Measurements from ENCODE around the gene MINDY2.
"Not testable (repeated sequence)": the region's sequence is repeated elsewhere in the genome, so short reads cannot be mapped to it uniquely, and the experiment has no call there.

The MINDY2 gene

GRCh38 chr15:58764468-58764867 lies 6.6 kb upstream of the MINDY2 start:
- Histone ChIP-seq H3K36me3 (ENCODE audit: control insufficient read depth in 4 of 4, insufficient read depth in 4 of 4, low read length in 3 of 4) (no peaks in the 10 kb centered on the region), H3K9me3 (ENCODE audit: control extremely low read depth in 1 of 5, control insufficient read depth in 4 of 5, insufficient read depth in 2 of 5, low read depth in 1 of 5, low read length in 4 of 5) (peaks cover 3 to 7% (median 5%) of the 10 kb centered on the region in 5 experiments), H3K27ac (ENCODE audit: insufficient read depth in 1 of 2, low read depth in 1 of 2, low read length in 2 of 2, poor library complexity in 1 of 2, severe bottlenecking in 2 of 2) (no peak overlapping the region), H3K27me3 (replicated peaks in 2 of 5; ENCODE audit: control insufficient read depth in 4 of 5, insufficient read depth in 5 of 5, low read length in 4 of 5) (no peaks in the 10 kb centered on the region), H3K4me1 (ENCODE audit: control extremely low read depth in 1 of 4, control insufficient read depth in 4 of 4, insufficient read depth in 4 of 4, low read length in 3 of 4) (no peaks in the 10 kb centered on the region), H3K4me3 (ENCODE audit: control insufficient read depth in 1 of 7, extremely low read depth in 1 of 7, insufficient read depth in 4 of 7, low read depth in 2 of 7, low read length in 6 of 7) (no peak overlapping the region)
- DNase-seq = no peak
- 100% methylated on average over 5 of the region's 5 CpGs for WGBS (ENCODE audit: insufficient coverage)
- CTCF ChIA-PET = interaction anchor here (0.9 kb wide), 1 partner anchor 9 kb away, joined by 7 read pairs; no protein-coding TSS in a partner anchor
- POLR2A ChIA-PET = no interaction called here

DNA sequence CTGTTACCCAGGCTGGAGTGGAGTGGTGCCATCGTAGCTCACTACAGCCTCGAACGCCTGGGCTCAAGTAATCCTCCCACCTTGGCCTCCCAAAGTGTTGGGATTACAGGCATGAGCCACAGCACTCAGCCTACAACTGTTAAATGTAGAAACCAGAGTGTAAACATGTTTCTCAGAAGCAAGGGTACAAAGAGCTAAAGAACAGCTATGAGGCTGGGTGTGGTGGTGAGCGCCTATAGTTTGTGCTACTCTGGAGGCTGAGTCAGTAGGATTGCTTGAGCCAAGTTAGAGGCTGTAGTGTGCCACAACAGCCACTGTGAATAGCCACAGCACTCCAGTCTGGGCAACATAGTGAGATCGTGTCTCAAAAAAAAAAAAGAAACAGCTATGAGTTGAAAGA lies 4.8 kb upstream of the MINDY2 start:
- Histone ChIP-seq H3K4me3 (ENCODE audit: control insufficient read depth in 1 of 7, extremely low read depth in 1 of 7, insufficient read depth in 4 of 7, low read depth in 2 of 7, low read length in 6 of 7) (no peak overlapping the region), H3K27me3 (replicated peaks in 2 of 5; ENCODE audit: control insufficient read depth in 4 of 5, insufficient read depth in 5 of 5, low read length in 4 of 5) (no peaks in the 10 kb centered on the region), H3K9me3 (ENCODE audit: control extremely low read depth in 1 of 5, control insufficient read depth in 4 of 5, insufficient read depth in 2 of 5, low read depth in 1 of 5, low read length in 4 of 5) (peaks cover 3 to 7% (median 5%) of the 10 kb centered on the region in 5 experiments), H3K27ac (ENCODE audit: insufficient read depth in 1 of 2, low read depth in 1 of 2, low read length in 2 of 2, poor library complexity in 1 of 2, severe bottlenecking in 2 of 2) (no peak overlapping the region), H3K36me3 (ENCODE audit: control insufficient read depth in 4 of 4, insufficient read depth in 4 of 4, low read length in 3 of 4) (no peaks in the 10 kb centered on the region), H3K4me1 (ENCODE audit: control extremely low read depth in 1 of 4, control insufficient read depth in 4 of 4, insufficient read depth in 4 of 4, low read length in 3 of 4) (peaks cover 0 to 10% (median 9%) of the 10 kb centered on the region in 4 experiments)
- DNase-seq = no peak
- ChIA-PET POLR2A (interaction anchor here (0.6 kb wide), 1 partner anchor 166 kb away, joined by 3 read pairs; no protein-coding TSS in a partner anchor), CTCF (no interaction called here)
- 97% methylated on average over 5 of the region's 5 CpGs for whole genome bisulfite sequencing (ENCODE audit: insufficient coverage)

- H3K36me3 ChIP-seq (ENCODE audit: control insufficient read depth in 4 of 4, insufficient read depth in 4 of 4, low read length in 3 of 4); H3K27me3 ChIP-seq (replicated peaks in 2 of 5; ENCODE audit: control insufficient read depth in 4 of 5, insufficient read depth in 5 of 5, low read length in 4 of 5); H3K27ac ChIP-seq (ENCODE audit: insufficient read depth in 1 of 2, low read depth in 1 of 2, low read length in 2 of 2, poor library complexity in 1 of 2, severe bottlenecking in 2 of 2); POLR2A ChIA-PET; H3K9me3 ChIP-seq (ENCODE audit: control extremely low read depth in 1 of 5, control insufficient read depth in 4 of 5, insufficient read depth in 2 of 5, low read depth in 1 of 5, low read length in 4 of 5); H3K4me3 ChIP-seq (ENCODE audit: control insufficient read depth in 1 of 7, extremely low read depth in 1 of 7, insufficient read depth in 4 of 7, low read depth in 2 of 7, low read length in 6 of 7); DNase-seq: not testable (repeated sequence)
- CTCF ChIA-PET = interaction anchor here (0.9 kb wide), 1 partner anchor 8 kb away, joined by 3 read pairs; no protein-coding TSS in a partner anchor
- peaks cover 10 to 27% (median 18%) of the 10 kb centered on the region in 4 experiments for H3K4me1 ChIP-seq (ENCODE audit: control extremely low read depth in 1 of 4, control insufficient read depth in 4 of 4, insufficient read depth in 4 of 4, low read length in 3 of 4)
- 100% methylated on average over 3 of the region's 7 CpGs for WGBS (ENCODE audit: insufficient coverage)
Measured at GRCh38 chr15:58768601-58769004, 2.5 kb upstream of the MINDY2 start.

GRCh38 chr15:58770519-58770856 lies 614 bp upstream of the MINDY2 start:
- ChIA-PET POLR2A (interaction anchor here (1.0 to 1.6 kb wide), 2 partner anchors 21 to 46 kb away, joined by 4 to 11 read pairs; partner anchors contain the start of gene ADAM10), CTCF (interaction anchor here (0.7 to 2.6 kb wide), 10 partner anchors 10 to 59 kb away, joined by 3 to 13 read pairs (median 4); partner anchors contain the start of gene ADAM10)
- no peaks in the 10 kb centered on the region for H3K9me3 ChIP-seq (ENCODE audit: control extremely low read depth in 1 of 5, control insufficient read depth in 4 of 5, insufficient read depth in 2 of 5, low read depth in 1 of 5, low read length in 4 of 5)
- H3K36me3 ChIP-seq (ENCODE audit: control insufficient read depth in 4 of 4, insufficient read depth in 4 of 4, low read length in 3 of 4) = no peaks in the 10 kb centered on the region
- H3K4me3 ChIP-seq (ENCODE audit: control insufficient read depth in 1 of 7, extremely low read depth in 1 of 7, insufficient read depth in 4 of 7, low read depth in 2 of 7, low read length in 6 of 7) = peak overlapping the region; percentile 84 to 100 (median 94)
- H3K4me1 ChIP-seq (ENCODE audit: control extremely low read depth in 1 of 4, control insufficient read depth in 4 of 4, insufficient read depth in 4 of 4, low read length in 3 of 4) = peaks cover 10 to 29% (median 18%) of the 10 kb centered on the region in 4 experiments
- 0% methylated on average over 9 of the region's 9 CpGs for WGBS (ENCODE audit: insufficient coverage)
- H3K27ac ChIP-seq (ENCODE audit: insufficient read depth in 1 of 2, low read depth in 1 of 2, low read length in 2 of 2, poor library complexity in 1 of 2, severe bottlenecking in 2 of 2) = peak overlapping the region; percentile 54 to 88
- H3K27me3 ChIP-seq (replicated peaks in 2 of 5; ENCODE audit: control insufficient read depth in 4 of 5, insufficient read depth in 5 of 5, low read length in 4 of 5) = no peaks in the 10 kb centered on the region
- peak; percentile 70 to 93 (median 89) for DNase-seq

DNA sequence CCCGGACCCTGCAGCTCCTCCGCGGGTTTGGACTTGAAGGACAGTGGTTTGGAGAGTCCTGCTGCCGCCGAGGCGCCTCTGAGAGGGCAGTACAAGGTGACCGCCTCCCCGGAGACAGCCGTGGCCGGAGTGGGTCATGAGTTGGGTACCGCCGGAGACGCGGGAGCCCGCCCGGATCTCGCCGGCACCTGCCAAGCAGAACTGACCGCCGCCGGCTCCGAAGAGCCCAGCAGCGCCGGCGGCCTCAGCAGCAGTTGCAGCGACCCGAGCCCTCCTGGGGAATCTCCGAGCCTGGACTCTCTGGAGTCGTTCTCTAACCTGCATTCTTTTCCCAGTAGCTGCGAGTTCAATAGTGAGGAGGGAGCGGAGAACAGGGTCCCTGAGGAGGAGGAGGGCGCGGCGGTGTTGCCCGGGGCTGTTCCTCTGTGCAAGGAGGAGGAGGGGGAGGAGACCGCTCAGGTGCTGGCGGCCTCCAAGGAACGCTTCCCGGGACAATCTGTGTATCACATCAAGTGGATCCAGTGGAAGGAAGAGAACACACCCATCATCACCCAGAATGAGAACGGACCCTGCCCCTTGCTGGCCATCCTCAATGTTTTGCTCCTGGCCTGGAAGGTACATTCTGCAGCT lies 634 bp downstream of the MINDY2 start:
- no peaks in the 10 kb centered on the region for H3K9me3 ChIP-seq (ENCODE audit: control extremely low read depth in 1 of 5, control insufficient read depth in 4 of 5, insufficient read depth in 2 of 5, low read depth in 1 of 5, low read length in 4 of 5)
- POLR2A ChIA-PET = interaction anchor here (1.0 to 1.6 kb wide), 2 partner anchors 22 to 48 kb away, joined by 4 to 11 read pairs; partner anchors contain the start of gene ADAM10
- CTCF ChIA-PET = interaction anchor here (0.9 to 2.6 kb wide), 6 partner anchors 12 to 501 kb away, joined by 4 to 13 read pairs (median 4); partner anchors contain the start of gene ADAM10
- peak overlapping the region; percentile 84 to 100 (median 94) for H3K4me3 ChIP-seq (ENCODE audit: control insufficient read depth in 1 of 7, extremely low read depth in 1 of 7, insufficient read depth in 4 of 7, low read depth in 2 of 7, low read length in 6 of 7)
- no peaks in the 10 kb centered on the region for H3K27me3 ChIP-seq (replicated peaks in 2 of 5; ENCODE audit: control insufficient read depth in 4 of 5, insufficient read depth in 5 of 5, low read length in 4 of 5)
- peak in 1 of 3 donors; percentile 27 for DNase-seq
- 0% methylated on average over 35 of the region's 40 CpGs for WGBS (ENCODE audit: insufficient coverage)
- no peaks in the 10 kb centered on the region for H3K36me3 ChIP-seq (ENCODE audit: control insufficient read depth in 4 of 4, insufficient read depth in 4 of 4, low read length in 3 of 4)
- H3K4me1 ChIP-seq (ENCODE audit: control extremely low read depth in 1 of 4, control insufficient read depth in 4 of 4, insufficient read depth in 4 of 4, low read length in 3 of 4) = peaks cover 10 to 29% (median 18%) of the 10 kb centered on the region in 4 experiments
- peak overlapping the region in 1 of 2 experiments; percentile 88 for H3K27ac ChIP-seq (ENCODE audit: insufficient read depth in 1 of 2, low read depth in 1 of 2, low read length in 2 of 2, poor library complexity in 1 of 2, severe bottlenecking in 2 of 2)

DNA sequence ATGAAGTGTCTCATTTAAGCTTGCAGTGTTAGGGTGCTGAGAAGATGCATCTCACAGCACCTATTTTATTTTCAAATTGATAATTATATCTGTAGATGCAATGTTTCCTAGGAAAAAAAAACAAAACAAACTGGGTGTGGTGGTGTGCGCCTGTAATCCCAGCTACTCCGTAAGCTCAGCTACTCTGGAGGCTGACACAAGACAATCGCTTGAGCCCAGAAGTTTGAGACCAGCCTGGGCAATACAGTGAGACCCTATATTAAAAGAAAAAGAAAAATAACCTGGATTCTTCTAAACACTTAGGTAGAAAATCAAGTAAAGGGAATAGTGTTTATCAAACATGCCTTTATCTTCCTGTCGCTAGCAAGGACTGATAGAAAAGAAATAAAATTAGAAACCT lies 1.9 kb downstream of the MINDY2 start:
- DNase-seq = no peak
- Histone ChIP-seq H3K36me3 (ENCODE audit: control insufficient read depth in 4 of 4, insufficient read depth in 4 of 4, low read length in 3 of 4) (no peaks in the 10 kb centered on the region), H3K9me3 (ENCODE audit: control extremely low read depth in 1 of 5, control insufficient read depth in 4 of 5, insufficient read depth in 2 of 5, low read depth in 1 of 5, low read length in 4 of 5) (no peaks in the 10 kb centered on the region), H3K4me1 (ENCODE audit: control extremely low read depth in 1 of 4, control insufficient read depth in 4 of 4, insufficient read depth in 4 of 4, low read length in 3 of 4) (peaks cover 10 to 29% (median 18%) of the 10 kb centered on the region in 4 experiments), H3K4me3 (ENCODE audit: control insufficient read depth in 1 of 7, extremely low read depth in 1 of 7, insufficient read depth in 4 of 7, low read depth in 2 of 7, low read length in 6 of 7) (peak overlapping the region in 4 of 7 experiments; percentile 41 to 89 (median 85)), H3K27ac (ENCODE audit: insufficient read depth in 1 of 2, low read depth in 1 of 2, low read length in 2 of 2, poor library complexity in 1 of 2, severe bottlenecking in 2 of 2) (peak overlapping the region in 1 of 2 experiments; percentile 28), H3K27me3 (replicated peaks in 2 of 5; ENCODE audit: control insufficient read depth in 4 of 5, insufficient read depth in 5 of 5, low read length in 4 of 5) (no peaks in the 10 kb centered on the region)
- 100% methylated on average over 4 of the region's 4 CpGs for WGBS (ENCODE audit: insufficient coverage)
- CTCF ChIA-PET = interaction anchor here (1.4 to 2.6 kb wide), 2 partner anchors 13 to 48 kb away, joined by 4 to 9 read pairs; no protein-coding TSS in a partner anchor
- POLR2A ChIA-PET = interaction anchor here (0.6 kb wide), 1 partner anchor 243 kb away, joined by 6 read pairs; no protein-coding TSS in a partner anchor

DNA sequence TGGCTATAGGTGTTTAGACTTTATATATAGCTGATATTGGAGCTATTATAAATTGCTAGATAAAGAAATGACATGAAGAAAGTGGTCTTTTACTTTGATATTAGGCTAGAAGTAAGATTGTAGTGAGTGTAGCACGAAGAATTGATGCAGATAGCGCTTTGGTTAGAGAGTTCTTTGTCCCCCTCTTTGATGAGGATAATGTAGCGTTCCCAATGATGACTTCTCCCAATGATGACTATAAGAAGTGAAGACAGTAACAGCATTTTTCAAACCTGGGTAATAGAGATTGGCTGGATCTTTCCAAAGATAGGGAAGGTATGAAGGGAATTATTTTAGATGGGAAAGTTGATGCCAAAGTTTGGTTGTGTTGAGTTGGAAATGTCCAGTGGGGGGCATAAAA lies 4.3 kb downstream of the MINDY2 start:
- ChIA-PET POLR2A (no interaction called here), CTCF (no interaction called here)
- Histone ChIP-seq H3K4me3 (ENCODE audit: control insufficient read depth in 1 of 7, extremely low read depth in 1 of 7, insufficient read depth in 4 of 7, low read depth in 2 of 7, low read length in 6 of 7) (no peak overlapping the region), H3K9me3 (ENCODE audit: control extremely low read depth in 1 of 5, control insufficient read depth in 4 of 5, insufficient read depth in 2 of 5, low read depth in 1 of 5, low read length in 4 of 5) (no peaks in the 10 kb centered on the region), H3K27me3 (replicated peaks in 2 of 5; ENCODE audit: control insufficient read depth in 4 of 5, insufficient read depth in 5 of 5, low read length in 4 of 5) (no peaks in the 10 kb centered on the region), H3K36me3 (ENCODE audit: control insufficient read depth in 4 of 4, insufficient read depth in 4 of 4, low read length in 3 of 4) (no peaks in the 10 kb centered on the region), H3K27ac (ENCODE audit: insufficient read depth in 1 of 2, low read depth in 1 of 2, low read length in 2 of 2, poor library complexity in 1 of 2, severe bottlenecking in 2 of 2) (no peak overlapping the region), H3K4me1 (ENCODE audit: control extremely low read depth in 1 of 4, control insufficient read depth in 4 of 4, insufficient read depth in 4 of 4, low read length in 3 of 4) (peaks cover 4 to 23% (median 15%) of the 10 kb centered on the region in 4 experiments)
- WGBS (ENCODE audit: insufficient coverage) = 100% methylated on average over 3 of the region's 3 CpGs
- no peak for DNase-seq

Data from common myeloid progenitor, CD34-positive (primary cell).